ENCODE data around the gene DUSP2. TPM values are rescaled to one million over a fixed set of nuclear protein-coding genes. Genes with fewer than 3 reads are reported as not detected.
A peak's percentile ranks its signal among the peaks of the same experiment; 100 is the strongest.

Gene DUSP2
- total and polyA plus RNA-seq, 10 of the 15 experiments (the other 5 are each of a cell fraction or from before 2014, with no cell fraction given), result 9.7 to 212 (median 57.2) TPM

GRCh38 chr2:96145036-96145847 lies at the start of gene DUSP2 (continued):
- TF ChIP-seq BCL3 (IDR thresholded peaks at IDR 0.05; ENCODE audit: borderline replicate concordance, insufficient read depth, low read depth, low read length, poor library complexity, severe bottlenecking) (peak; percentile 82), RAD51 (IDR thresholded peaks at IDR 0.05) (peak; percentile 77), ZNF384 (IDR thresholded peaks at IDR 0.05; ENCODE audit: borderline replicate concordance, low read depth, low read length) (no peak), IKZF1 (conservative IDR thresholded peaks at IDR 0.05) (peak; percentile 91), HDAC6 (IDR thresholded peaks at IDR 0.05; ENCODE audit: unreplicated experiment) (peak; percentile 95), SMAD5 (IDR thresholded peaks at IDR 0.05; ENCODE audit: low read depth) (peak; percentile 98), TBL1XR1 (IDR thresholded peaks at IDR 0.05; ENCODE audit: low read depth, low read length) (peak; percentile 81; the same call in 1 of the 2 replicates), NRF1 (conservative IDR thresholded peaks at IDR 0.05; ENCODE audit: low read depth, low read length) (no peak), RB1 (IDR thresholded peaks at IDR 0.05; ENCODE audit: borderline replicate concordance) (peak; percentile 94), USF1 (IDR thresholded peaks at IDR 0.05; ENCODE audit: borderline replicate concordance, extremely low read length, insufficient read depth, low read depth, low read length) (no peak), MAX (IDR thresholded peaks at IDR 0.05; ENCODE audit: low read depth, low read length) (peak; percentile 81; the same call in 1 of the 2 replicates), GABPA (IDR thresholded peaks at IDR 0.05; ENCODE audit: low read depth) (no peak), FOXM1 (IDR thresholded peaks at IDR 0.05; ENCODE audit: low read depth, low read length) (no peak), RBBP5 (conservative IDR thresholded peaks at IDR 0.05) (no peak), E4F1 (IDR thresholded peaks at IDR 0.05; ENCODE audit: borderline replicate concordance, partially characterized antibody) (no peak), IRF4 (IDR thresholded peaks at IDR 0.05; ENCODE audit: low read depth, low read length) (no peak), ZNF592 (IDR thresholded peaks at IDR 0.05) (peak; percentile 44; the same call in 1 of the 2 replicates), PBX3 (IDR thresholded peaks at IDR 0.05; ENCODE audit: insufficient replicate concordance, low read depth, low read length) (peak; percentile 53)

Measured in GM12878 (cell line).